ENCODE measurements around the gene CABLES2.

The CABLES2 gene

DNA sequence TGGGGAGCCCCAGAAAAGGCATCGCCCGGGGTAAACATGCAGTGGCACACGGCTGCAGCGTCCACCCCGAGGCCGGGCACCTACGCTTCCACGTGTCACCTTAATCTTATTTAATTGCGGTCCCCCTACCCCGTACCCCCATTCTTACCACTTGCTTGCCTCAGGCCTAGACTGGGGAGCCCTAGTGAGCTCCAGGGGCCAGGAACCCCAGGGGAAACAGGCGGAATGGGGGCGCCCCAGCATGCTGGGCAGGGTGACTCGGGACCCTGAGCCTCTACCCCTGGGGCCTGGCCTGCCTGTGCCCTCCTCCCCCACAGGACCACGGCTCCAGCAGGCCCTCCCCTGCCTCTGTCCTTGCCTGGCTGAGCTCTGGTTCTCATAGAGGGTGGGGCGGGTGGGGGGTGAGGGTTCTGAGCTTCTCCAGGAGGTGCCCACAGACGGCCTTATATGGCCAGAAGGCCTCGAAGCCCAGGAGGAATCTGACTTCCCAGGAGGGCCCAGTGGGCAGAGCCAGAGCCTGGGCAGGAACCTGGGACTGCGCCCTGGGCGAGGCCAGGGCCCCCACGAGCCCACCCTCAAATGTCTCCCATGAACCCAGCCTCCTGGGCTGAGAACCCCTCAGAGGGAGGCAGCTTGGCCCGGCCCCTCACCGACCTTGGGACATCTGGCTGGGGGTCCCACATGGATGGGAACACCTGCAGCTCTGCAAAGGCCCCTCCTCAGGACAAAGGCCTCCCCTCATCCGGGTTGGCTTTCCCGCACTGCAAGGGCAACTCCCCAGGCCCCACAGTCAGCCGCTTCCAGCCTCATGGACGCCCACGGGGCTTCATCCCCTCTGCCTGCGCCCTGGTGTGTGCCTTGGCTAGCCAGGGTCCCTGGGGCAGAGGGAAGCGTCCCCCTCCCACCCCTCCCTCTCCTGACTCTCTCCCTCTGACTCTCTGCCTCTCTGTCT is 34.8 kb downstream of the CABLES2 start:
- DNase-seq (ENCODE audit: low read depth in 3 of 3) = no peak

DNA sequence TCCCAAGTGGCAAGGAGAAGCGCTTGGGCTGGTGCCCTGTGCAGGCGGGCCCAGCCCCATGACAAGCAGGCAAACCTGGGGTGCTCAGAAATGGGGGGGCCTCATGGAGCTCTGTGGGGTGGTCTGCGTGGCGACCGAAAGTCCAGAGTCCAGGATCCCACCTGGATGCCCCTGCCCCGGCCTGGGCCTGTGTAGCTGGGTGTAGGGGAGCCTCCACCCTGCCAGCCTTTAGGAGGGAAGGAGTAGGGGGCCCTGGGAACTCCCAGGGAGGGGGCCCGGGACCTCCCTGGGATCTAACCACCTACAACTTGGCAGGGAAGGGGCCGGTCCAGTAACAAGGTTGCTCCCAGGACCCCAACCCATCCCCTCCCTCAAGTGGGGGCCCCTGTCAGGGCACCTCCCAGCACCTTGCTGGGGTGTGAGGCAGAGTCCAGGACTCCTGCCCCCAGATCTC is 35.5 kb downstream of the CABLES2 start:
- DNase-seq (ENCODE audit: low read depth in 3 of 3) = no peak

DNA sequence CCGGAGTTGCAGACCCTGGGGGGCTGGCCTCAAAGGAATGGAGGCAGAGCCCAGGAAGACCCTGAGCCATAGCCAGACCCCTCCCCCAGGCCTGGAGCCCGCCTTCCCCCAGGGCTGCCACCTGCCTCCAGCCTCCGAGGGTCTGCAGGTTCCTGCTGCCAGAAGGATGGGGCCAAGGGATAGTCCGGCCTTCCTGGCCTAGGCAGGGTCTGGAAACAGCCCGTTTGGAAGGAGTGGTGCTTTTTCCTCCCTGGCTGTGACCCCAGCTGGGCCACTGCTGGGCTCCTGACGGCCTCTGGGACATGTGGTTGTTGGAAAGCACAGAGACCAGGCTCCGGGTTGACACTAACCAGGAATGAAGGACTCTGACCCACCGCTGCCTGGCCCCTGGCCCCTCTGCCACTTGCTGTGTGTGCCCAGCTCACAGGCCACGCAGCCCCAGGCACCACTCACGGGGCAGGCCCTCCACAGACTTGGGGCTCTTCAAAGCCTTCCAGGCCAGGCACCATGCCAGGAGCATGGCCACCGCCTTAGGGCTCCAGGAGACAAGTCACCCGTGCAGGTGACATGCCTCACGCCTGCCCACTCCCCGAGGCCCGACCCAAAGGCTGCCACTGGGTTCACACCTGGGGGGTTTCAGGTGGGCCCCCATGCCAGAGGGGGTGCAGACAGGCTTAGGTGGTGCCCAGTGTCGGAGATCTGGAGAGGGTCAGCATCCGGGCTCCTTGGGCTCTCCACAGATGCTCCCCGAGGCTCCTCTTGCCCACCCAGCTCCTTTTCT is 36.1 kb downstream of the CABLES2 start:
- no peak for DNase-seq (ENCODE audit: low read depth in 3 of 3)

DNA sequence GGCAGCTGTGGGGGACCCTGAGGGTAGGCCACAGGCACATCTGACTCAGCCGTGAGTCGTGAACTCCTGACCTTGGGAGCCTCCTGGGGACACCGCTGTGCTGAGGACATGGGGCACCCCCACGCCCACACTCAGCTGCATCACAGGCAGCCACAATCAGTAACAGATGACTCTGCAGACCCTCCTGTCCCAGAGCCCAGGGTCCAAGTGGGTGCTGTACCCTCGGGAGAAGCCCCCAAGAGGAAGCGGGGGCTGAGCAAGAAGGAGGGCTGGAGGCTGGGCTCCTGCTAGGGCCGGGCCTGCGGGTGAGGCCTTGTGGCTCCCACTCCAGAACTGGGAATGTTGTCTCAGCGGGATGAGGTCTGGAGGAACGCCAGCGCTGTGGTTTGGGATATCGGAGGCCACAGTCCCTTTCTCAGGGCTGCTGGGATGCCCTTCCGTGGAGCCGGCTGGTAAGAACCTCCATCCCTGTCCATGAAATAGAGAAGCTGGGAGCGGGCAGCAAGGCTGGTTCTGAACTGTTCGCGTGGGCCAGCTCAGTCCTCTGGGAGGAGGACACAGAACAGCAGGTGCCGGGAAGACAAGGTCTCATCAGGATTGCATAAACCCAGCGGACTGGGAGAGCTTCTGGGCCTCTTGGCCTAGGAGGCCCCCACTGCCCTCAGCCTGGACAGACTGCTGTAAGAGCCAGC is 36.8 kb downstream of the CABLES2 start:
- peak in 1 of 3 donors; percentile 49 for DNase-seq (ENCODE audit: low read depth in 3 of 3)

DNA sequence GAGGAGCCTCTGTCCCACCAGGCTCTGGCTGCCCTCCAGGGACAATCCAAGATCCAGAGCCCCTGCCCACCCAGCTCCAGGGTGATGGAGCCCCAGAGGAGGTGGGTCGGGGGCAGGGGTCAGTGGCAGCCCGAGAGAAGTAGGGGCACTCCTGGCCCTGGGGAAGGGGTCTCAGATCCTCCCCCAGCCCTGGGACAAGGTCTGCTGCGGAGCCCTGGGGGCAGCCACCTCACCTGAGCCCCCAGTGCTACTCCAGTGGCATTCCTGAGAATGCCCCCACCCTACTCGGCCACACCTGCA is 37.3 kb downstream of the CABLES2 start:
- no peak for DNase-seq (ENCODE audit: low read depth in 3 of 3)

DNA sequence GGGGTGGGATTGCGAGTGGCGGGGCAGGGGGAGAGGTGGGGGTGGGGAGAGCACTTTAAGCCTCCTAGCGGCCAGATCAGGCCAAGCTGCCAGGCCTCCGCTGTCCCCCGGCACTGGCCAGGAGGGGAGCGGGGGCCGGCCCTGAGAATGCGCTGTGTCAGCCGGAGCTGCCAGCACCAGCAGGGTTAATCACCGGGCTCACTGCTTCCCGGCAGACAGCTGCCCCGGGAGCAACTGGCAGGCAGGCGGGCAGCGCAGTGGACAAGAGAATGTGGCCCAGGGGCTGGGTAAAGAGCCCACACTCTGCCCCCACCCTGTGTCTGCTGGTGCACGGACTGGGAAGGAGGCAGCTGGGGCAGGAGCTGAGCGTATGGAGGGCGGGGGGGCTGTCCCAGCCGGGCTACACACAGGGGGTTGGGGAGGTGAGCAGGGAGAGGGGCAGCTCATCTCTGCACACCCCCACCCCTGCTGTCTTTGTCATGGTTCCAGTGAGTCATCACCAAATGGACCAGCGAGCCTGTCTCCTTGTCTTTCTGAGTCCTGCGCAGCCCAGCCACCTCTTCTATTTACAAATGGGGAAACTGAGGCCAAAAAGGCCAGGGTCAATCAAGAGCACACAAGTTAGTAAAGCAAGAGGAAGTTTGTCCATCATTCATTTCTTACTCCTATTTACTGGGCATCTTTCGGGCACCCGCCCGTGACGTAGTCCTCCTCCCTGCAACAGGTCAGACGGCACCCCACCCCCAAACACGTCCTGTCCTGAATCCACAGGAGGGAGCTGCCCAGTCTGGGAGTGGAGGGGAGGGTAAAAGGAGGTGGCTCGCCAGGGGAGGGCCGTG is 37.9 kb downstream of the CABLES2 start:
- no peak for DNase-seq (ENCODE audit: low read depth in 3 of 3)

DNA sequence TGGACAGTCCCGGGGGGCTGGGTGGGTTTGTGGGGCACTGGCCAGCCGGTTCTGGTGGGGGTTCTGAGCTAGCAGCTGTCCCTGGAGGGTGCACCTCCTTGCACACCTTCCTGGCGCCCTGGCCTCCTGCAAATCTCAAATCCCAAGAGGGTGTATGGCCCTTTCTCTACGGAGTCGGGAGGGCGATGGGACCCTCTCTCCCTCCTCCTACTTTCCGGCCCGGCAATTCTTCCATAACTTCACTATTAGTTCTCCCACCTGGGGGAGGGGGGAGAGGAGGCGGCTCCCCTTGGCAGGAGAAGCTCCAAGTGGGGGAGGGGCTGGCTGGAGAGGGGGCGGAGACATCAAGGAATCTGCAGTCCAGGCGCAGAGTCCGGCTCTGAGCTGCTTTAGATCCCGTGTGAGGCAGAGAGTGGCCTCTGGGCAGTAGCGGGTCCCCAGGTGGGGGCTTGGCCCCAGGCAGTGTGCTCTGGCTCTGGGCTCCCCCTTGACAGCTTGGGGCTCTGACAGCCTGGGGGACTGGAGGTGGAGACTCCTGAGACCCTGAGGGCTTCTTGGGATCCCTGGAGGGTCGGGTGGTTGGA is 38.6 kb downstream of the CABLES2 start:
- no peak for DNase-seq (ENCODE audit: low read depth in 3 of 3)

DNA sequence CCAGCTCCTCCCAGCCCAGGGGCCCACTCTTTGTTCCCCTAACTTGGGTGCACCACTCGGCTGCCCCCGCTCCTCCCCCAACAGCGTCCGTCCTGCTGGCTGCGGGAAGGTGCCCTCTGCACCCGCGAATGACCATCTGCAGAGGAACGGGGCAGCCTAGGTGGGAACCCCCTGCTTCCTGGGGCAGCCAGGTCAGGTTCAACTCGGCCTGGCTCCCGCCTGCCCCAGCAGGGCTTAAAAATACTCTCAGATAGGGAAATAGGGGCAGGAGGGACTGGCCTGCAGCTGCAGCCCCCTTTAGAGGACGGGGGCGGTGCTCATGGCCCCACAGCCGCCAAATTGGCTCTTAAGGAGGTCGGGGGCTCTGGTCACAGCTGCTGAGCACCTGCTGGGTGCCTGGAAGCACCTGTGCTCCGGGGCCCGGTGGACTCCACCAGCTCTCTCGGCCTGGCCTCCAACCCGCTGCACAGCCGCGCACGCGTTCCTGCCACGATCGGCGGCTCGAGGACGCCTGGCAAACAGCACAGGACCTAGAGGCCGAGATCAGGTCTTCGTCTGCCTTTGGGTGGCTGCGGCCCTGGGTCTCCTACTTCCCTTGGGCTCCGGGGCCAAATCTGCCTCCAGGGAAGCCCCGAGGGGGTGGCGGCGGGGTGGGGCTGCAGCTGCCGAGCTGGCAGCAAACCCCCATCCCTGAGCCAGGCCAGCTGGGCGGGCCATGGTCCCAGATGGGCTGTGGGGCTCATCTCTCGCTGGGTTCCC is 39.3 kb downstream of the CABLES2 start:
- no peak for DNase-seq (ENCODE audit: low read depth in 3 of 3)

DNA sequence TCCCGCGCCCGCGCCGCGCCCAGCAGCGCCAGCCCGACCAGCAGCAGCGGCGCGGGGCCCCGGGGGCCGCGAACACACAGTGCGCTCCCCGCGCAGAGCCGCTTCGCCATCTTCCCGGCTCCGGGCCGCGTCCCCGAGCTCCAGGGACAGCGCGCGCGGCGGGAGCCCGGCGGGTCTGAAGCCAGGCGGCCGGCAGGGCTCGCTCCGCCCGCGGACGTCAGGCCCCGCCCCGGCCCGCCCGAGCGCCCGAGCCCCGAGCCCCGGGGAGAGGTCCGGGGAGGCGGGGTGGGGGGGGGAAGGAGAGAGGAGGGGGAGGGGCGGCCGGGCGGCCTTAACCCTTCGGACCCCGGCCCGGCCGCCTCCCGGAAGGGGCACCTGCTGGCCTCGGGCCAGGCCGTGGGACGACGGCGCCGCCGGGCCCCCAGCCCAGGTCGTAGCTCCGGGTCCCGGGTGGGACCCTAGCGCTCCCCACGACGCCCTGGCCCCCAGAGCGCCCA is 39.9 kb downstream of the CABLES2 start, which contains the start of gene LAMA5:
Gene LAMA5 (minus strand): TSS at position 177 of the 497 bp plus-strand sequence. CDS start 67 bp downstream, at position 110.
- no peak for DNase-seq (ENCODE audit: low read depth in 3 of 3)

DNA sequence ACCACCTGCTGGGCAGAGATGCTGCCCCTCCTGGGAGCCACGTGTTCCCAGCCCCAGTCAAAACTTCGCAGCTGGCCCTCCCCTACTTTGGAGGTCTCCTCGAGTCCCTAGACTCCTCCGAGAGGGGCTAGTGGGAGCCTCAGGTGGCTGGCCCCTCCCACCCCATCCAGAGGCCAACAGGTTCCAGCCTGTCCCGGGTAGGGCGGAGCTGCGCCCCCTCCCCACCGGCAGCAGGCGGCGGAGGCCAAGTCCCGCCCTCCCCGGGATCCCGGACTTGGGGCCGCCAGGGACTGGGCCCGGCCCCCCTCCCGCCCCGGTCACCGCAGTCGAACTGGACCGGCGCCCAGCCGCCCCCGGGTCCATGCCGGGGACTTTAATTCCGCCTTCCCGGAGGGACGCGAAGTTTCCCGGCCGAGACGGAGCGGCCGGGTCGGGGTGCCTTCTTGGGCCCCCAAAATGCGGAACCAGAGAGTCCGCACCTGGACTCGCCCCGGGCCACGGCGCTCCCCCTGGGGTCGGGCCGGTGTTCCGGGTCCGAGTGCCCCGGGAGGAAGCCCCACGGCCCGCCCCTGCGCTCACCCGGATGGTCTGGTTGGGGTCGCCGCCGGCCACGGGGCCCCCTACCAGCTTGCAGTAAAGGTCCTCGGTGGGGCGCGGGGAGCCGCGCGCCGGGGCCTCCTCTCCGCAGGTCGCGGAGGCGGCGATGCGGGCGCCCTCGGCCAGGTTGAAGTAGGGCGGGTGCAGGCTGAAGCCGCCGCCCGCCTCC is 40.5 kb downstream of the CABLES2 start:
- DNase-seq (ENCODE audit: low read depth in 3 of 3) = no peak

DNA sequence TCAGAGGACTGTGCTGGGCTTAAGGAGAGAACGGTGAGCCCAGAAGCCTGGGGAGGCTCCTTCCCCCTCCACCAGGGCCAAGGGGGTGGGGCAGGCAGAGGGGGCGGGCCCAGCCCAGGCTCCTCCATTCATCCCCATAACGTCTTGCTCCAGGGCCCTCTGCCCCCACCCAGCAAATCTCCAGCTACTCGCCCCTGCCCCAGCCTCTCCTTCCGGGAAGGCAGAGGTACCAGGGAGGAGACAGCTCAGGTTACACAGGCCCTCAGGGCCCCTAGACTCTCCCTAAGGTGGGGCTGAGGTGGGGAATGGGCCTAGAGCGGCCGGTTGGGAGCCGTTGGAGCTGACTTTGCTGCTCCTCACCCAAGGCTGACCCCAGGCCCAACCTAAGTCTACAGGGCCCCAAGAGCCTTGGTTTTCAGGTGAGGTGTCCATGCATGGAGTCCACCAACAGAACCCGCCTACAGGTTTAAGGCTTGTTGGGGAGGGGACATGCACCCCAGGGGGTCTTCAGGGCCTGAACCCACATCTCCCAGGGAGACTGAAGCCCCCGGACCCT is 41.2 kb downstream of the CABLES2 start:
- DNase-seq (ENCODE audit: low read depth in 3 of 3) = no peak

DNA sequence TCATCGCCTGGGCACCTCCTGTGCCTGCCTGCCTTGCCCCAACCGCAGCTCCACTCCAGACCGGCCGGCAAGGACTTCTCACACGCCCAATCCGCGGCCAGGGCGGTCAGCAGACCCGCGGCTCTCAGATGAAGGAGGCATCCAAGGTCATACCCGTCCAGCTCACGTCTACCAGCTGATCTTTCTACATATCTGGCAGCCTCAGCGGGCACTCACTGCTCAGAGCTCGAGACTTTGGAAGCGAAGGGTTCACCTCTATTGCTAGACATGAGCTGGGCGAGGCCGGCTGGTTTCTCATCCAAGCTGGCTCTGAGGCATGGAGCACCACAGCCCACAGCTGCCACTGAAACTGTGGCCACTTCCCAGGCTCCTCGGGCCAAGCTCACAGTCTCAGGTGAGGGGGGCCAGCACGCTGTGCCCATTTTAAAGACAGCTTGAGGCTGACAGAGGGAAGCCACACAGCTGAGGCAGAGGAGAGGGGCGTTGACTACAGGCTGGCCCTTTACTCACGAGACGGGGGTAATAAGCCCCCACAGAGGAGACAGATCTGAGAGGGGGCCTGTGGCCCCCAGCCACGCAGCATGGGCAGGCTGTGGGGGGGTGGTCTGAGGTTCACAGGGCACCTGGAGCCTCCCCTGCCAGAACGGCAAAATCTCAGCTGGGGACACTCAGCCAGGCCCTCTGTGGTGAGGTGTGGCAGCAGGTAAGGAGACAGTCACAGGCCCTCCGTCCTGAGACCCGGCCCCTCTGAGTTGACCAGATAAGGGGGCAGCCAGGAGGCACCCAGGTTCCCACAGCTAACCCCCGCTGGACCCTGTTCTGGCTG is 42.0 kb downstream of the CABLES2 start:
- no peak for DNase-seq (ENCODE audit: low read depth in 3 of 3)

DNA sequence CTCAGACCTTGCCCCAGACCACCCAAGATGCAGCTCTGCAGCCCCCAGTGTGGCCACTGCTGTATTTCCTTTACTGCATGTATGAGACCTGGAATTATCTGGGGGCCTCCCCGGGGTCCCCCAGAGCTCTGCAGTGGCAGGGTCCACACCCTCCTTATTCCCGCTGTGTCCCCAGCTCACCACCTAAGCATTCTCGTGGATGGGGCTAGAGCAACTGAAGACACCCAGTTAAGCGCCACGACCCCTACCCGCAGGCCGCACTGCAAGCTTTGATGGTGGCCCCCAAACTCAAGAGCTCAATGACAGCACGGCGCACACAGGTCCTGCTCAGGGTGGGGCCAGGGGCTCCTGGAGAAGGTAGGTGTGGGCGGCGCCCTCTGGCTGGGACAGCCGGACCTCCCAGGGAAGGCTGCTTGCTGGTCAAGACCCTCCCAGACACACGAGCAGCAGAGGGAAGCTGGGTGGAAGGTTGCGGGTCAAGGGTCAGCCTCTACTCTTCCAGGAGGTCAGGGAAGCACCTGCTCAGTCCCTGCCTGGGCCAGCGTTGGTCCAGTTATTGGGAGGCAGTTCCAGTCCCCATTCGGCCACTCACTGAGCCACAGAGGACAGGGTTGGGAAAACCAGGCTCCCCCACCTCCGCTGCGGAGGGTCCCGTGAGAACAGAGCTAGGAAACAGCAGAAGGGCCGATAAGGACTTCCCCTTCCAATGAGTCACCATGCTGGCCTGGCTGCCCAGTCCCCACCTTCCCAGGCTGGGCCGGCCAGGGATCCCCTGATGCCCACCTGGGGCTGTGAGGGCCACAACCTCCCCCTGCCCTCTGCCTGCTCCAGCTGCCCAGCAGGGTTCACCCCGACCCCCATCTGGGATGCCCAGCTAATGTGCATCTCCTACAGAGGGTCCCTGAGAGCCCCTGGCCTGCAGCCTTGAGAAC is 42.9 kb downstream of the CABLES2 start:
- no peak for DNase-seq (ENCODE audit: low read depth in 3 of 3)

DNA sequence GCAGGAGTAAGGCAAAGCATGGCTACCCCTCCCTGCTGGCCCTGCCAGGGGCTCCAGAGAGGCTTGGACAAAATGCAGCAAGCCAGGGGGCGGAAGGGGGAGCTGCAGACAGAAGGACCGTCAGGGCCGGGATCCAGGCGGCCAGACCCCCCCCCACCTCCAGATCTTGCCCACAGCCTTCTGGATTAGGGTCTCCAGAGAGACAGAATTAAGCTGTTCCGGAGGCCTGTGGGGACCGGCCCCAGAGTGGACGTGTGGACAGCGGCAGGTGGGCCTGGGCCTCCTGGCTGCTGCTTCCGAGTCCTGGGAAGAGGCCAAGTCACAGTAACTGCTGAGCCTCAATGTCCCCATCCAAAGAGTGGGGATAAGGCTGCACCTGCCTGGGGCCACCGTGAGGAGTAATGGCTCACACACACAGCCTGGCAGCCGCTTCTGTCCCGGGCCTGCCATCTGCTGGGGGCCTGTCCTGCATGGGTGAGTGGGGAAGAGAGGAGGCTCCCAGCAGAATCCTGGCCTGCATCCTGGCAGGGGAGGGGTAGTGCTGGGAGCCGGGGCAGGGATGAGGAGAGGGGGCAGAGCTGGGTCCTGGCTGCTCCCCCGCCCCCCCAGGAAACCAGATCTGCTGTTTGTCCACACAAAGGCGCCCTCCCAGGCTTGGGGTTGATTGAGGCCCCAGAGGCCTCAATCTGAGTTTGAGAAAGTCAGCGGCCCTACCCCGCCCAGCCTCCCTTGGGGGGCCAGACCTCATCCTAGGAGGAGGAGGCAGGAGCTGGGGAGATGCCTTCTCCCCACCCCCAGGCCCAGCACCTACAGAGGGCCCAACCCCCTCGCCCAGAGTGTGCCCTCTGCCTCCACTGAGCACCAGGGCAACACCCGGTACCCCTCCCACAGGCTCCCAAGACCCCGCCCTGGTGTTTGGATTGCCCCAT is 43.8 kb downstream of the CABLES2 start:
- DNase-seq (ENCODE audit: low read depth in 3 of 3) = no peak

DNA sequence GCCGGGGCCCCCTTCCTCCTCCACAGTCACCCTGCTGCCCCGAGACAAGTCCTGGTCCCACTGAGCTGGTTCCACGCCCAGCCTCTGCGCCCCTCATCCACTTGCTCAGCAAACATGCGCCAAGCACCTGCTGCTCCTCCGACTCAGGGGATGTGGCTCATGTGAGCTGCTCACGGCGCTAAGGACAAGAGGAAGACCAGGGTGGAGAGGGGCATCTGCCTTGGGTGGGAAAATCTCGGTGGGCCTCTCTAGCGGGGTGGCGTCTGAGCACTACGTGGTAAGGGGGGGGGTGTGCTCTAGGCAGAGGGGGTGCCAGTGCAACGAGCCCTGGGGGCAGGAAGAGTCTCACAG is 44.5 kb downstream of the CABLES2 start:
- no peak for DNase-seq (ENCODE audit: low read depth in 3 of 3)
